MM.1S (cell line): ENCODE results near the gene AGPAT3.

Experiments
- EZH2 ChIP-seq: fragments of 300-600 bp; sonication (generic); optimal IDR thresholded peaks from 2 replicates; pipeline ENCODE3; 2017; ENCODE audit warnings: low read depth, mild to moderate bottlenecking, antibody characterized with exemption, low read length, mixed read lengths
- EZH2phosphoT487 ChIP-seq: fragments of 300-600 bp; sonication (generic); IDR thresholded peaks from 2 replicates; pipeline ENCODE4 v1.6.1; 2018; ENCODE audit warnings: antibody characterized with exemption, low read length
- TF ChIP-seq, protein P1 (sequence below): fragments of 300-600 bp; sonication (generic); IDR thresholded peaks from 2 replicates; pipeline ENCODE4 v1.5.1; 2016; ENCODE audit warnings: antibody characterized with exemption, low read length, mixed read lengths

- TF ChIP-seq, protein P1, sequence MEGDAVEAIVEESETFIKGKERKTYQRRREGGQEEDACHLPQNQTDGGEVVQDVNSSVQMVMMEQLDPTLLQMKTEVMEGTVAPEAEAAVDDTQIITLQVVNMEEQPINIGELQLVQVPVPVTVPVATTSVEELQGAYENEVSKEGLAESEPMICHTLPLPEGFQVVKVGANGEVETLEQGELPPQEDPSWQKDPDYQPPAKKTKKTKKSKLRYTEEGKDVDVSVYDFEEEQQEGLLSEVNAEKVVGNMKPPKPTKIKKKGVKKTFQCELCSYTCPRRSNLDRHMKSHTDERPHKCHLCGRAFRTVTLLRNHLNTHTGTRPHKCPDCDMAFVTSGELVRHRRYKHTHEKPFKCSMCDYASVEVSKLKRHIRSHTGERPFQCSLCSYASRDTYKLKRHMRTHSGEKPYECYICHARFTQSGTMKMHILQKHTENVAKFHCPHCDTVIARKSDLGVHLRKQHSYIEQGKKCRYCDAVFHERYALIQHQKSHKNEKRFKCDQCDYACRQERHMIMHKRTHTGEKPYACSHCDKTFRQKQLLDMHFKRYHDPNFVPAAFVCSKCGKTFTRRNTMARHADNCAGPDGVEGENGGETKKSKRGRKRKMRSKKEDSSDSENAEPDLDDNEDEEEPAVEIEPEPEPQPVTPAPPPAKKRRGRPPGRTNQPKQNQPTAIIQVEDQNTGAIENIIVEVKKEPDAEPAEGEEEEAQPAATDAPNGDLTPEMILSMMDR = no peak
- TF ChIP-seq EZH2 = no peak
- TF ChIP-seq EZH2phosphoT487 = no peak
These were observed 6.5 kb downstream of the AGPAT3 start for GRCh38 chr21:43871487-43871886.
